HUES64 (cell line): Measurements from ENCODE around the gene OR1I1. TPM values are rescaled to one million over a fixed set of nuclear protein-coding genes. Genes with fewer than 3 reads are reported as not detected.

Source experiments
- H3K27ac ChIP-seq: 2 replicates; pipeline ENCODE4 v1.7.0; 2013; ENCODE audit warnings: low read depth, low read length, inconsistent platforms
- H3K27me3 ChIP-seq: 2 replicates; pipeline ENCODE4 v1.6.1; 2013; ENCODE audit warnings: mild to moderate bottlenecking, low read length; ENCODE audit not compliant: insufficient read depth
- H3K36me3 ChIP-seq: 2 replicates; pipeline ENCODE4 v1.6.1; 2013; ENCODE audit warnings: mild to moderate bottlenecking, low read length; ENCODE audit not compliant: insufficient read depth
- H3K4me1 ChIP-seq: 2 replicates; pipeline ENCODE4 v1.6.1; 2013; ENCODE audit warnings: mild to moderate bottlenecking, low read length, moderate library complexity; ENCODE audit not compliant: insufficient read depth
- H3K4me3 ChIP-seq: 2 replicates; pipeline ENCODE4 v1.5.1; 2013; ENCODE audit warnings: mild to moderate bottlenecking, low read length, moderate library complexity
- H3K9ac ChIP-seq: 2 replicates; pipeline ENCODE4 v1.6.1; 2013; ENCODE audit warnings: mild to moderate bottlenecking, low read depth, low read length
- H3K9me3 ChIP-seq: 2 replicates; pipeline ENCODE4 v1.6.1; 2013; ENCODE audit warnings: low read depth, low read length; ENCODE audit not compliant: insufficient read depth
- WGBS: fragments of 150-250, 120-280 bp; methylation state at CpG from one replicate; pipeline ENCODE4 v1.1.7; 2013; ENCODE audit warnings: missing lambda C conversion rate; 5-methylcytosine and 5-hydroxymethylcytosine counted together
- polyA plus RNA-seq, 2 experiments: library from polyadenylated mRNA; stranded (reverse); fragments of 50-300 nt; gene quantifications; one replicate each; pipeline ENCODE4 v1.2.3, GENCODE V29; 2013

Gene OR1I1
- polyA plus RNA-seq (2013, experiment 1 of 2) = not detected
- polyA plus RNA-seq (2013, experiment 2 of 2) = not detected

- H3K4me1 ChIP-seq = no peaks in the 10 kb centered on the region
- H3K9me3 ChIP-seq = 0 out of 2 replicates have a peak, but pooled peaks cover 2% of the 10 kb centered on the region
- no peaks in the 10 kb centered on the region for H3K36me3 ChIP-seq
- H3K9ac ChIP-seq = no peak within 1 kb of the TSS
- no peak within 1 kb of the TSS for H3K4me3 ChIP-seq
- no peak within 1 kb of the TSS for H3K27ac ChIP-seq
- 80% methylated on average over 6 of the region's 6 CpGs for WGBS
- peaks cover 4% of the 10 kb centered on the region; the same call in 1 of the 2 replicates for H3K27me3 ChIP-seq
Observed at GRCh38 chr19:15081911-15082310, at the start of gene OR1I1. OR1I1 (plus strand) TSS chr19:15082211; CDS start chr19:15087066, 4,855 bp downstream.

GRCh38 chr19:15035795-15036311 lies 46.2 kb upstream of the OR1I1 start:
- no peaks in the 10 kb centered on the region for H3K27me3 ChIP-seq
- H3K9me3 ChIP-seq = peaks cover 67% of the 10 kb centered on the region
- WGBS = 44% methylated on average over 1 of the region's 1 CpG
- no peak overlapping the region for H3K27ac ChIP-seq
- no peaks in the 10 kb centered on the region for H3K4me1 ChIP-seq
- H3K36me3 ChIP-seq = no peaks in the 10 kb centered on the region
- no peak overlapping the region for H3K9ac ChIP-seq
- H3K4me3 ChIP-seq = no peak overlapping the region

- no peak overlapping the region for H3K27ac ChIP-seq
- H3K4me1 ChIP-seq = no peaks in the 10 kb centered on the region
- H3K27me3 ChIP-seq = no peaks in the 10 kb centered on the region
- no peak overlapping the region for H3K4me3 ChIP-seq
- H3K9me3 ChIP-seq = peaks cover 65% of the 10 kb centered on the region
- H3K9ac ChIP-seq = no peak overlapping the region
- 77% methylated on average over 4 of the region's 4 CpGs for WGBS
- no peaks in the 10 kb centered on the region for H3K36me3 ChIP-seq
Observed at GRCh38 chr19:15037586-15037985, 44.4 kb upstream of the OR1I1 start.

- Histone ChIP-seq H3K9me3 (peaks cover 71% of the 10 kb centered on the region), H3K4me3 (no peak overlapping the region), H3K27ac (no peak overlapping the region), H3K4me1 (no peaks in the 10 kb centered on the region), H3K27me3 (no peaks in the 10 kb centered on the region), H3K36me3 (no peaks in the 10 kb centered on the region), H3K9ac (no peak overlapping the region)
- 75% methylated on average over 3 of the region's 3 CpGs for WGBS
Observed at GRCh38 chr19:15038294-15038693, 43.7 kb upstream of the OR1I1 start.

- WGBS = 71% methylated on average over 1 of the region's 1 CpG
- Histone ChIP-seq H3K4me3 (no peak overlapping the region), H3K9me3 (peaks cover 88% of the 10 kb centered on the region)
Observed at GRCh38 chr19:15042003-15042402, 40.0 kb upstream of the OR1I1 start.

GRCh38 chr19:15042826-15043225 lies 39.2 kb upstream of the OR1I1 start:
- no peak overlapping the region for H3K27ac ChIP-seq
- no peak overlapping the region for H3K4me3 ChIP-seq
- no peaks in the 10 kb centered on the region for H3K4me1 ChIP-seq
- H3K27me3 ChIP-seq = no peaks in the 10 kb centered on the region
- H3K9me3 ChIP-seq = peaks cover 88% of the 10 kb centered on the region
- WGBS = 94% methylated on average over 2 of the region's 2 CpGs
- H3K36me3 ChIP-seq = no peaks in the 10 kb centered on the region
- H3K9ac ChIP-seq = no peak overlapping the region

More at GRCh38 chr19:15042003-15042402, 40.0 kb upstream of the OR1I1 start:
- H3K36me3 ChIP-seq = no peaks in the 10 kb centered on the region
- no peak overlapping the region for H3K9ac ChIP-seq
- H3K27ac ChIP-seq = no peak overlapping the region
- no peaks in the 10 kb centered on the region for H3K27me3 ChIP-seq
- H3K4me1 ChIP-seq = no peaks in the 10 kb centered on the region

- H3K9me3 ChIP-seq = peaks cover 85% of the 10 kb centered on the region
- no peaks in the 10 kb centered on the region for H3K4me1 ChIP-seq
- 80% methylated on average over 2 of the region's 3 CpGs for WGBS
- no peak overlapping the region for H3K27ac ChIP-seq
- no peak overlapping the region for H3K9ac ChIP-seq
- no peaks in the 10 kb centered on the region for H3K36me3 ChIP-seq
- no peak overlapping the region for H3K4me3 ChIP-seq
- no peaks in the 10 kb centered on the region for H3K27me3 ChIP-seq
Observed at GRCh38 chr19:15045506-15045905, 36.5 kb upstream of the OR1I1 start.

- WGBS = 88% methylated on average over 11 of the region's 11 CpGs
- H3K4me3 ChIP-seq = no peak overlapping the region
- H3K4me1 ChIP-seq = no peaks in the 10 kb centered on the region
- no peaks in the 10 kb centered on the region for H3K36me3 ChIP-seq
- peaks cover 87% of the 10 kb centered on the region for H3K9me3 ChIP-seq
- no peaks in the 10 kb centered on the region for H3K27me3 ChIP-seq
- no peak overlapping the region for H3K9ac ChIP-seq
- H3K27ac ChIP-seq = no peak overlapping the region
Observed at GRCh38 chr19:15047680-15048079, 34.3 kb upstream of the OR1I1 start.

- 79% methylated on average over 4 of the region's 5 CpGs for WGBS
- no peak overlapping the region for H3K4me3 ChIP-seq
- H3K36me3 ChIP-seq = no peaks in the 10 kb centered on the region
- no peaks in the 10 kb centered on the region for H3K27me3 ChIP-seq
- no peak overlapping the region for H3K27ac ChIP-seq
- H3K9me3 ChIP-seq = peaks cover 87% of the 10 kb centered on the region
- H3K4me1 ChIP-seq = no peaks in the 10 kb centered on the region
- no peak overlapping the region for H3K9ac ChIP-seq
Observed at GRCh38 chr19:15048128-15048527, 33.9 kb upstream of the OR1I1 start.

- WGBS = 86% methylated on average over 11 of the region's 11 CpGs
- peaks cover 88% of the 10 kb centered on the region for H3K9me3 ChIP-seq
- H3K4me3 ChIP-seq = no peak within 1 kb of the TSS
Observed at GRCh38 chr19:15048885-15049541, 33.0 kb upstream of the OR1I1 start, which contains the start of gene CASP14. CASP14 (plus strand) TSS chr19:15049480; CDS start chr19:15052252, 2,772 bp downstream.

GRCh38 chr19:15050639-15051038 lies 31.4 kb upstream of the OR1I1 start:
- Histone ChIP-seq H3K27me3 (no peaks in the 10 kb centered on the region), H3K4me3 (no peak overlapping the region), H3K4me1 (no peaks in the 10 kb centered on the region), H3K9ac (no peak overlapping the region), H3K36me3 (no peaks in the 10 kb centered on the region), H3K9me3 (peaks cover 88% of the 10 kb centered on the region), H3K27ac (no peak overlapping the region)
- 90% methylated on average over 2 of the region's 2 CpGs for WGBS

More at GRCh38 chr19:15048885-15049541, 33.0 kb upstream of the OR1I1 start, which contains the start of gene CASP14:
- Histone ChIP-seq H3K36me3 (no peaks in the 10 kb centered on the region), H3K27ac (no peak within 1 kb of the TSS), H3K4me1 (no peaks in the 10 kb centered on the region), H3K9ac (no peak within 1 kb of the TSS), H3K27me3 (no peaks in the 10 kb centered on the region)
